Activated CD4-positive, alpha-beta memory T cell treated with anti-CD3 and anti-CD28 coated beads, Interleukin-2, amount 10 ng/mL, durations not matched to agents 7 days and 5 days (primary cell): ENCODE data around the gene POLH. TPM values are rescaled to one million over a fixed set of nuclear protein-coding genes. Genes with fewer than 3 reads are reported as not detected.

ENCODE experiments used
- CTCF ChIA-PET: fragments of 350-600 bp; sonication (Branson Sonifier 250); formaldehyde crosslinking; loops from one replicate; lab custom pipeline; 2021; ENCODE audit warnings: antibody characterized with exemption, inconsistent platforms; lab: Charles Lee
- POLR2A ChIA-PET: fragments of 350-600 bp; sonication (Branson Sonifier 250); formaldehyde crosslinking; loops from one replicate; lab custom pipeline; 2021; ENCODE audit warnings: antibody characterized with exemption; lab: Charles Lee
- DNase-seq: peaks from one replicate; pipeline ENCODE4 v3.0.0-alpha.2; 2020
- H3K27ac Mint-ChIP-seq: one replicate; pipeline ENCODE4 v1.8.0; 2021; ENCODE audit warnings: mild to moderate bottlenecking, mixed read lengths
- H3K27me3 Mint-ChIP-seq: one replicate; pipeline ENCODE4 v1.8.0; 2021; ENCODE audit warnings: mixed read lengths
- H3K36me3 Mint-ChIP-seq: one replicate; pipeline ENCODE4 v1.8.0; 2021; ENCODE audit warnings: low read depth, mixed read lengths
- H3K4me1 Mint-ChIP-seq: one replicate; pipeline ENCODE4 v1.8.0; 2021; ENCODE audit warnings: mixed read lengths
- H3K4me3 Mint-ChIP-seq: one replicate; pipeline ENCODE4 v1.8.0; 2021; ENCODE audit warnings: mild to moderate bottlenecking, mixed read lengths
- H3K9me3 Mint-ChIP-seq: one replicate; pipeline ENCODE4 v1.8.0; 2021; ENCODE audit warnings: mixed read lengths
- total RNA-seq, 2 experiments: library from RNA; stranded (reverse); gene quantifications; one replicate each; pipeline ENCODE4 v1.2.3, GENCODE V29; 2021

Gene POLH
- total RNA-seq, 2 experiments from 2014 or later, result 74.6 to 75.5 TPM

DNA sequence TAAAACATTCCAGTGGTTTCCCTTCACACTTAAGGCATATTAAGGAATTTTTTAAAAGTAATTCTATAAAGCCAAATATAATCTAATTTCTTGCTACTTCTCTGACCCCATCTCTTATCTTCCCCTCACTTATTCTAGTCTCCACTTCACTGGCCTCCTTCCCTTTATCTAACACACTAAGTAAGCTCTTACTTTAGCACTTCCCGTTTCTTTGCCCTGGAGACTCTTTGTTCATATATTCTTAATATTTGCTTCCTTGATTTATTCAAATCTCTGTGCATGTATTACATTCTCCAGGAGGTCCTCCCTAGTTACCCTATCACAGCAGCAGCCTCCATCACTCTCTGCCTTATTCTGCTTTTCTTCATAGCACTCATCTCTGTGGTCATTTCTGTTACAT lies 32.8 kb downstream of the POLH start:
- CTCF ChIA-PET, result interaction anchor here (0.8 to 3.7 kb wide), 19 partner anchors 9 to 471 kb away, joined by 3 to 15 read pairs (median 6); partner anchors contain the start of gene GTPBP2
- H3K27me3 Mint-ChIP-seq, result no peaks in the 10 kb centered on the region
- no peaks in the 10 kb centered on the region for H3K9me3 Mint-ChIP-seq
- POLR2A ChIA-PET, result interaction anchor here (0.8 to 4.0 kb wide), 3 partner anchors 9 to 28 kb away, joined by 3 to 16 read pairs (median 4); partner anchors contain the start of gene GTPBP2
- no peak overlapping the region for H3K4me3 Mint-ChIP-seq
- peaks cover 66% of the 10 kb centered on the region for H3K36me3 Mint-ChIP-seq
- no peak for DNase-seq
- no peak overlapping the region for H3K27ac Mint-ChIP-seq
- peaks cover 6% of the 10 kb centered on the region for H3K4me1 Mint-ChIP-seq

DNA sequence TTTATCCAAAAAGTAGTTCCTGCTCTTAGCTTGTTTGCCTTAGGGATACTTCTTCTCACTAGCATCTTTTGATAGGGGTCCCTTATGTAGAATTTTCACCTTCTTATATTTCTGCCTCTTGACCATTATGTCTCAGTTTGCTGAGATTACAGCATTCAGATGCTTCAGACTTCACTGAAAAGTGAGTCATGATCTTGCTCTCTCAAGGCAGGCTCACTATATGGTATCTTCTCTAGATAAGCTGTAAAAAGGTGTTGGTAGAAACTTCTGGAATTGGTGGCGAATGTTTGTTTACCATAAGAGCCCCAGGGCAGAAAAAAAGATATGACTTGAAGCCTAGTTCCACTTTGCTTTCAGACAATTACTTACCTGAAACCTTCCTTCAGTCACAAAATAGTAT lies 33.4 kb downstream of the POLH start:
- DNase-seq, result no peak
- ChIA-PET CTCF (interaction anchor here (0.8 to 3.7 kb wide), 12 partner anchors 9 to 470 kb away, joined by 3 to 15 read pairs (median 7); partner anchors contain the start of gene GTPBP2), POLR2A (interaction anchor here (0.8 to 4.0 kb wide), 2 partner anchors 9 to 19 kb away, joined by 3 to 16 read pairs; partner anchors contain the start of gene GTPBP2)
- Mint-ChIP-seq H3K27ac (no peak overlapping the region), H3K36me3 (peaks cover 65% of the 10 kb centered on the region), H3K4me3 (no peak overlapping the region), H3K9me3 (no peaks in the 10 kb centered on the region), H3K27me3 (no peaks in the 10 kb centered on the region), H3K4me1 (peaks cover 6% of the 10 kb centered on the region)

DNA sequence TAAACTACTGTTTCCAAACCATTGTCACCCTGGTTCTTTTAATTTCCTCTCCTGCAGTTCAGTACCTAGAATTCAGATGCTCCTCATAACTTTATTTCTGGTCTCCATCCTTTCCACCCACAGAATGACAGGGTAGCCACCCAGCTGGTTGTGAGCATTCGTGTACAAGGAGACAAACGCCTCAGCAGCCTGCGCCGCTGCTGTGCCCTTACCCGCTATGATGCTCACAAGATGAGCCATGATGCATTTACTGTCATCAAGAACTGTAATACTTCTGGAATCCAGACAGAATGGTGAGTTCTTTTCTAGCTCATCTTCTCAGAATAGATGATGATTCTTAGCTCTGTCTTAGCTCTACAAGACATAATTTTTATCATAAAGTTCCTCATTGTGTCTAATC lies 34.4 kb downstream of the POLH start:
- no peak for DNase-seq
- POLR2A ChIA-PET, result interaction anchor here (1.0 to 4.0 kb wide), 4 partner anchors 9 to 35 kb away, joined by 4 to 16 read pairs (median 6); partner anchors contain the start of gene GTPBP2
- peaks cover 68% of the 10 kb centered on the region for H3K36me3 Mint-ChIP-seq
- H3K4me3 Mint-ChIP-seq, result no peak overlapping the region
- no peak overlapping the region for H3K27ac Mint-ChIP-seq
- CTCF ChIA-PET, result interaction anchor here (0.7 to 1.1 kb wide), 5 partner anchors 14 to 468 kb away, joined by 3 to 5 read pairs (median 3); partner anchors contain the start of gene GTPBP2
- no peaks in the 10 kb centered on the region for H3K27me3 Mint-ChIP-seq
- H3K9me3 Mint-ChIP-seq, result no peaks in the 10 kb centered on the region
- H3K4me1 Mint-ChIP-seq, result peaks cover 6% of the 10 kb centered on the region

DNA sequence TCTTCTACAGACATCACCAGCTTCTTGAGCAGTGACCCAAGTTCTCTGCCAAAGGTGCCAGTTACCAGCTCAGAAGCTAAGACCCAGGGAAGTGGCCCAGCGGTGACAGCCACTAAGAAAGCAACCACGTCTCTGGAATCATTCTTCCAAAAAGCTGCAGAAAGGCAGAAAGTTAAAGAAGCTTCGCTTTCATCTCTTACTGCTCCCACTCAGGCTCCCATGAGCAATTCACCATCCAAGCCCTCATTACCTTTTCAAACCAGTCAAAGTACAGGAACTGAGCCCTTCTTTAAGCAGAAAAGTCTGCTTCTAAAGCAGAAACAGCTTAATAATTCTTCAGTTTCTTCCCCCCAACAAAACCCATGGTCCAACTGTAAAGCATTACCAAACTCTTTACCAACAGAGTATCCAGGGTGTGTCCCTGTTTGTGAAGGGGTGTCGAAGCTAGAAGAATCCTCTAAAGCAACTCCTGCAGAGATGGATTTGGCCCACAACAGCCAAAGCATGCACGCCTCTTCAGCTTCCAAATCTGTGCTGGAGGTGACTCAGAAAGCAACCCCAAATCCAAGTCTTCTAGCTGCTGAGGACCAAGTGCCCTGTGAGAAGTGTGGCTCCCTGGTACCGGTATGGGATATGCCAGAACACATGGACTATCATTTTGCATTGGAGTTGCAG lies 37.9 kb downstream of the POLH start:
- Mint-ChIP-seq H3K9me3 (no peaks in the 10 kb centered on the region), H3K36me3 (peaks cover 65% of the 10 kb centered on the region), H3K4me1 (no peaks in the 10 kb centered on the region), H3K4me3 (no peak overlapping the region), H3K27ac (no peak overlapping the region), H3K27me3 (no peaks in the 10 kb centered on the region)
- ChIA-PET CTCF (no interaction called here), POLR2A (interaction anchor here (1.0 to 1.3 kb wide), 2 partner anchors 8 to 16 kb away, joined by 3 read pairs; no protein-coding TSS in a partner anchor)
- DNase-seq, result no peak

DNA sequence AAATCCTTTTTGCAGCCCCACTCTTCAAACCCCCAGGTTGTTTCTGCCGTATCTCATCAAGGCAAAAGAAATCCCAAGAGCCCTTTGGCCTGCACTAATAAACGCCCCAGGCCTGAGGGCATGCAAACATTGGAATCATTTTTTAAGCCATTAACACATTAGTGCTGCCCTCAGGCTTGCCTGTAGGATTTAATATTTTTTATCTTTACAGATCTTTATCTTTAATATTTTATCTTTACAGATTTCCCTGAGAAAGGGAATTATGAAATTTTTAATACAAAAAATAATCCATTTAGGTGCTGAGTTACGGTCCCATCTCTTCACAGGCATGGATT lies 38.4 kb downstream of the POLH start:
- ChIA-PET POLR2A (interaction anchor here (1.0 to 1.3 kb wide), 2 partner anchors 8 to 16 kb away, joined by 3 read pairs; no protein-coding TSS in a partner anchor), CTCF (no interaction called here)
- Mint-ChIP-seq H3K4me3 (no peak overlapping the region), H3K4me1 (no peaks in the 10 kb centered on the region), H3K27me3 (no peaks in the 10 kb centered on the region), H3K36me3 (peaks cover 62% of the 10 kb centered on the region), H3K9me3 (no peaks in the 10 kb centered on the region), H3K27ac (no peak overlapping the region)
- no peak for DNase-seq

DNA sequence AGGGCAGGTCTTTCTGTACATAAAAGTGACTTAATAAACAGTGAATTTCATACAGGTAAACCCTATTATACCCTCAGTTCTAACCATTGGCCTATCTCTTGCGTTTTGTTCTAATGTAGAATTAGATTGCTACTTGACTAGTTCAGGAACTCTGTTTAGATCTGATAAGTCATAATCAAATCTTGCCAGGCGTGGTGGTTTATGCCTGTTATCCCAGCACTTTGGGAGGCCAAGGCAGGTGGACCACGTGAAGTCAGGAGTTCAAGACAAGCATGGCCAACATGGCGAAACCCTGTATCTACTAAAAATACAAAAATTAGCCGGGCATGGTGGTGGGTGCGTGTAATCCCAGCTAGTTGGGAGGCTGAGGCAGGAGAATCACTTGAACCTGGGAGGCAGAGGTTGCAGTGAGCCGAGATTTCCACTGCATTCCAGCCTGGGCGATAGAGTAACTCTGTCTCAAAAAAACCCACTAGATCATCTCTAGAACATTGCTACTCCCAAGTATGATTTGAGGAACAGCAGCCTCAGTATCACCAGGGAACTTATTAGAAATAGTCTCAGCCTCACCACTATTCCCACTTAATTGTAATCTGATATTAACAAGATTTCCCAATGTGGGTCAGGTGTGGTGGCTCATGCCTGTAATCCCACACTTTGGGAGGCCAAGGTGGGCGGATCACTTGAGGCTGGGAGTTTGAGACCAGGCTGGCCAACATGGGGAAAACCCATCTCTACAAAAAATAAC lies 40.9 kb downstream of the POLH start:
- Mint-ChIP-seq H3K27ac (no peak overlapping the region), H3K27me3 (no peaks in the 10 kb centered on the region)

DNA sequence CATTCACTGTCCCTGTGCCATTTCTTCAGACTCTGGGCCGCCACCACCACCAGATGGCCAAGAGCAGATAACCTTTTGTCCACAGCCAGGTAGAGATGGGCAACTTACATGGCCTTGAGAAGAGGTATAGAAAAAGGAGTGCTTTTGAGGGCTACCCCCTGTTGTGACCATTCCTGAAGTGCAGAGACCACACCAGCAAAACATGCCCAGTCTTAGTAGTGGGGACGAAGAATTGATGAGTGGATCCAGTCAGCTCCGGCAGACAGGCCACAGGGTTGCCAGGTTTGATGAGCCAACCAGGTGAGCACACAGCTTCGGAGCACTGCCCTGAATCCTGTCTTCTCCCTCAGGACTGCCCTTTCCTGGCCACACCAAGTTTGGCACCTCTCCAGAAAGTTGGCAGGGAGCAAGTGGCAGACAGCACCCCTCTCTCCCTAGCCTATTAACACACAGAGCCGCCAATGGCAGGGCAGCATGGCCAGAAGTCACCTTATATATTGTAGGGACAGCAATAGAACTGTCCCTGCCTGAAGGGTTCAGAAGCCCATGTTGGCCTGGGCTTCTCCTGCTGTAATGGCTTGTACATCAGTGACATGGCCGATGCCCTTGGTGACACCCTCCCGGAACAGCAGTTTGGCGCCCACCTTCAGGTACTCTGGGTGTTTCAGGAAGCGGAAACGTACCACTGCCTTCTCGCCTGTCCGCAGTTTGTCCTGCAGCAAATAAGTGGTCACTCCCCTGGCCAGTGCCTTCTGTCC lies 45.3 kb downstream of the POLH start:
- ChIA-PET CTCF (interaction anchor here (0.6 to 1.0 kb wide), 2 partner anchors 12 to 45 kb away, joined by 3 to 5 read pairs; no protein-coding TSS in a partner anchor), POLR2A (interaction anchor here (1.0 to 4.5 kb wide), 3 partner anchors 7 to 46 kb away, joined by 3 to 30 read pairs (median 4); partner anchors contain the start of genes GTPBP2 and XPO5)
- Mint-ChIP-seq H3K9me3 (no peaks in the 10 kb centered on the region), H3K4me3 (no peak overlapping the region), H3K27ac (peak overlapping the region; percentile 8), H3K4me1 (peaks cover 6% of the 10 kb centered on the region), H3K27me3 (no peaks in the 10 kb centered on the region), H3K36me3 (peaks cover 79% of the 10 kb centered on the region)
- DNase-seq, result no peak

More for the DNA sequence above, 40.9 kb downstream of the POLH start:
- no peak for DNase-seq
- Mint-ChIP-seq H3K9me3 (no peaks in the 10 kb centered on the region), H3K36me3 (peaks cover 66% of the 10 kb centered on the region), H3K4me3 (no peak overlapping the region), H3K4me1 (no peaks in the 10 kb centered on the region)
- ChIA-PET CTCF (no interaction called here), POLR2A (interaction anchor here (0.7 to 4.5 kb wide), 4 partner anchors 13 to 458 kb away, joined by 3 to 30 read pairs (median 5); partner anchors contain the start of genes GTPBP2 and MAD2L1BP)

DNA sequence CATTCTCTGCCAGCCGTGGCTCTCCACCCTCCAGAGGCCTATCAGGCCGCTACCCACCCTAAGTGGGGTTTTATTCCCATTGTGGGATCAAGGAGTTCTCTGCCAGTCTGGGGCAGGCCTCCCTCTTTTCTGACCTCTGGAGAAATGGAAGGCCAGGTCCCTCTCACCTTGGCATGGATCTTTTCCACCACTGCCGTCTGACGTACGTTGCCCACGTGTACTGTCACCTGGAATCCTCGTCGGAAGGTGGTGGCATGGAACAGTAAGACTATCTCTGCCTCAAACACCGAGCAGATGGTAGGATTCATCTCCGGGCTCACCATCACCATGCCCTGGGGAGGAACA lies 45.8 kb downstream of the POLH start:
- DNase-seq, result no peak
- peak overlapping the region; percentile 8 for H3K27ac Mint-ChIP-seq
- H3K9me3 Mint-ChIP-seq, result no peaks in the 10 kb centered on the region
- H3K4me1 Mint-ChIP-seq, result peaks cover 12% of the 10 kb centered on the region
- H3K4me3 Mint-ChIP-seq, result no peak overlapping the region
- ChIA-PET CTCF (interaction anchor here (0.6 to 1.0 kb wide), 2 partner anchors 13 to 45 kb away, joined by 3 to 5 read pairs; no protein-coding TSS in a partner anchor), POLR2A (interaction anchor here (1.0 to 1.1 kb wide), 2 partner anchors 8 to 47 kb away, joined by 3 to 4 read pairs; partner anchors contain the start of gene XPO5)
- no peaks in the 10 kb centered on the region for H3K27me3 Mint-ChIP-seq
- peaks cover 79% of the 10 kb centered on the region for H3K36me3 Mint-ChIP-seq

DNA sequence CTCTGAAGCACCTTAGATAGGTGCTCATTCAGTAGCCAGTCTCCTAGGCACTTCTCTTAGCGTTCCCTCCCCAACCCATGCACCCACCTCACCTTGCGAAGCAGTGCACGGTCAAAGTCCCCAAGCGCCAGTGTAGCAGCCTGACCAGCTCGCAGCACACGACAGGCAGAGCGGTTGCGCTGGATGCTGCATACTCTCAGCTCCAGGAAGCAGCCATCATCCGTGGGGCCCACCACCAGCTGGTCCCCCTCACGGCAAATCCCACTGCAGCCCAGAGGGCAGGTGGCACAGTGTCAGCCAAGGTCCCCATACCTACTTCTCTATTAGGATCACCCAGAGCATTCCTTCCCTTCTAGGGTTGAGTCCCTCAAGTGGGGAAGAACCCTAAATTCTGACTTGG lies 46.6 kb downstream of the POLH start:
- H3K4me3 Mint-ChIP-seq, result no peak overlapping the region
- peaks cover 19% of the 10 kb centered on the region for H3K4me1 Mint-ChIP-seq
- DNase-seq, result no peak
- peak overlapping the region; percentile 42 for H3K27ac Mint-ChIP-seq
- ChIA-PET POLR2A (interaction anchor here (1.0 to 1.1 kb wide), 2 partner anchors 8 to 47 kb away, joined by 3 to 4 read pairs; partner anchors contain the start of gene XPO5), CTCF (interaction anchor here (1.0 kb wide), 1 partner anchor 14 kb away, joined by 5 read pairs; no protein-coding TSS in a partner anchor)
- no peaks in the 10 kb centered on the region for H3K27me3 Mint-ChIP-seq
- peaks cover 79% of the 10 kb centered on the region for H3K36me3 Mint-ChIP-seq
- H3K9me3 Mint-ChIP-seq, result no peaks in the 10 kb centered on the region

DNA sequence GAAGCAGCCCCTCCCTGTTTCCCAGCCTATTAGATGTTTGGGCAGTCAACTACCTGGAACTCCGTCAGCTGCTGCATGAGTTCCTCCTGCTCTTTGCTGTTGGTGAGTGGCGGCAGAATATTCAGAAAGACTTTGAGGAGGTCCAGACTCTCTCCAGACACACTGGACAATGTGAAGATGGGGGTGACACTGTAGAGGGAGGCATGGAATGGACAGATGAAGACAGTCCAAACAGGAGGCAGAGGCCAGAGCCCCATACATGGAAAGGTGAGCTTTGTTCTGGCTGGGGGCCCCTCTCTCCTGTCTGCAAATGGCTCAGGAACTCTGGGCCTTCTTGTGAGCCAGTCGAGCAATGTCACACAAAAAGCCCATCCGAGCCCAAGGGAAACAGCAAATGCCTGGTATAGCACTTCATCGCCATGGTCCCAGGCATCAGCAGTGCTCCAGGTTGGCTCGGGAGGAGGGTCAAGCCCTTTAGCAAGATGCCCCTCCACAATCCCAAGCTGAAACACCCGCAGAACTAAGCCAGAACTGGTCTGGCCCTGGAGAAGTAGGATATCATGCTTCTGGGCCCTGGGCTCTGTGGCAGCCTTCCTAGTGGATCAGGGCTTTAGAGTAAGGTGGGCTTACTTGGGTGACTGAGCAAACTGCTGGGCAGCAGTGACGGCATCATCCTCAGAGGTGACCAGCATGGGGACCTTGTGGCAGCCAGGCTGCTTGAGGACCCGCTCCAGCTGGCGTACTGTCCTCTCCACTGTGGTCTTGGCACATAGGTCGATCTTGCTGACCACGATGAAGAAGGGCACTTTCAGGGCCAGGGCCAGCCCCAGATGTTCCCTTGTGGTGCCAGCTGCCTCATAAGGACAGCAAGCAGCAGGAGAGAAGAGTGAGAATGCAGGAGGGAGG lies 48.1 kb downstream of the POLH start:
- CTCF ChIA-PET, result no interaction called here
- POLR2A ChIA-PET, result interaction anchor here (1.3 to 1.7 kb wide), 2 partner anchors 12 to 13 kb away, joined by 4 to 5 read pairs; partner anchors contain the start of gene MAD2L1BP

DNA sequence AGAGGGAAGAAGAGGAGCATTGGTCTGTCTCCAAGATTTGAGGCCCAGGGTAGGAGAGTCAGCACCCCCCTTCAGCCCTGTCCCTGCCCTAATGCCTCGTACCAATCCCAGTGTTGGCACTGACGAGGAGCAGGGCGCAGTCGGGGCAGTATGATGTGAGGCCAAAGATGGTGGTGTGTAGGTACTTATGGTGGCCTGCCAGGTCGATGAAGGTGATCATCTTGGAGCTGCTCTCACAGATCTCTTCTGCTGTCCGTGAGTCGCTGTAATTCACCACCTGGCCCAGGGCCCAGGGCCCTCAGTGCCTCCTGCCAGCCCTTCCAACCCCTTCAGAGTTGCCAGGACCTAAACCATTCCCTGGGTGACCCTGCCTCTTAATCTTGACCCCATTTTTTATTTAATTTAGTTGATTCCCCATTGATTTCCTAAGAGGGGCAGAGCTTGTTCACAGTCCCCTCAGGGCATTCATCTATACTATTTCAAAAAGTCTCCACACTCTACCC lies 48.9 kb downstream of the POLH start:
- DNase-seq, result no peak
- H3K4me1 Mint-ChIP-seq, result peaks cover 31% of the 10 kb centered on the region
- H3K4me3 Mint-ChIP-seq, result no peak overlapping the region
- no peaks in the 10 kb centered on the region for H3K27me3 Mint-ChIP-seq
- ChIA-PET CTCF (no interaction called here), POLR2A (interaction anchor here (1.7 kb wide), 1 partner anchor 11 kb away, joined by 5 read pairs; the partner anchor contains the start of gene MAD2L1BP)
- H3K36me3 Mint-ChIP-seq, result peaks cover 79% of the 10 kb centered on the region
- no peak overlapping the region for H3K27ac Mint-ChIP-seq
- no peaks in the 10 kb centered on the region for H3K9me3 Mint-ChIP-seq

More for the DNA sequence above, 48.1 kb downstream of the POLH start:
- DNase-seq, result no peak
- Mint-ChIP-seq H3K4me1 (peaks cover 30% of the 10 kb centered on the region), H3K4me3 (no peak overlapping the region), H3K9me3 (no peaks in the 10 kb centered on the region), H3K27ac (no peak overlapping the region), H3K36me3 (peaks cover 84% of the 10 kb centered on the region), H3K27me3 (no peaks in the 10 kb centered on the region)
